Mesenchymal stem cell (in vitro differentiated cells and primary cell): Measurements from ENCODE around the gene PRTN3.

Source experiments
- DNase-seq: peaks from one replicate; pipeline ENCODE4 v3.0.0-alpha.2; 2013
- H2AFZ ChIP-seq: one replicate; pipeline ENCODE4 v1.6.1; 2013; ENCODE audit warnings: low read depth, mild to moderate bottlenecking, control low read depth, inconsistent platforms, low read length, moderate library complexity
- H2AK5ac ChIP-seq: 2 replicates; pipeline ENCODE4 v1.6.1; 2013; ENCODE audit warnings: low read length, moderate library complexity, mild to moderate bottlenecking, inconsistent platforms; ENCODE audit not compliant: severe bottlenecking
- H2BK120ac ChIP-seq: one replicate; pipeline ENCODE4 v1.6.1; 2013; ENCODE audit warnings: low read depth, mild to moderate bottlenecking, inconsistent platforms, low read length, moderate library complexity
- H2BK12ac ChIP-seq, 2 experiments: one replicate each; pipeline ENCODE4 v1.6.1; 2013; ENCODE audit warnings: inconsistent platforms in 2 of 2, low read length in 2 of 2, mild to moderate bottlenecking in 2 of 2, moderate library complexity in 2 of 2, control low read depth in 1 of 2
- H2BK15ac ChIP-seq: one replicate; pipeline ENCODE4 v1.6.1; 2013; ENCODE audit warnings: mild to moderate bottlenecking, low read depth, inconsistent platforms; ENCODE audit not compliant: poor library complexity, severe bottlenecking
- H2BK5ac ChIP-seq: 2 replicates; pipeline ENCODE4 v1.6.1; 2013; ENCODE audit warnings: low read depth, mild to moderate bottlenecking, low read length, control low read depth, inconsistent platforms; ENCODE audit not compliant: poor library complexity, severe bottlenecking
- H3K14ac ChIP-seq, 2 experiments: one replicate each; pipeline ENCODE4 v1.6.1; 2013; ENCODE audit warnings: inconsistent platforms in 2 of 2, low read length in 2 of 2, control low read depth in 1 of 2, mild to moderate bottlenecking in 1 of 2, moderate library complexity in 1 of 2
- H3K18ac ChIP-seq, 2 experiments: one replicate each; pipeline ENCODE4 v1.6.1; 2013; ENCODE audit warnings: inconsistent platforms in 2 of 2, low read length in 2 of 2, control low read depth in 1 of 2, low read depth in 1 of 2, mild to moderate bottlenecking in 1 of 2
- H3K23ac ChIP-seq, 2 experiments: one replicate each; pipeline ENCODE4 v1.6.1; 2013; ENCODE audit warnings: inconsistent platforms in 2 of 2, low read length in 2 of 2, mild to moderate bottlenecking in 2 of 2, moderate library complexity in 2 of 2, control low read depth in 1 of 2
- H3K27ac ChIP-seq: 2 replicates; pipeline ENCODE4 v1.5.1; 2013; ENCODE audit warnings: mild to moderate bottlenecking, moderate library complexity, low read length, control low read depth, inconsistent platforms; ENCODE audit not compliant: poor library complexity, severe bottlenecking
- H3K27me3 ChIP-seq, 2 experiments: 2 replicates each; pipeline versions ENCODE4 v1.6.1 to v1.7.0; 2013; ENCODE audit warnings: low read length in 2 of 2, mild to moderate bottlenecking in 2 of 2, moderate library complexity in 2 of 2, control low read depth in 1 of 2, inconsistent platforms in 1 of 2; ENCODE audit not compliant: control insufficient read depth in 1 of 2, insufficient read depth in 1 of 2
- H3K36me3 ChIP-seq, 2 experiments: 2 replicates each; pipeline versions ENCODE4 v1.6.1 to v1.7.0; 2013; ENCODE audit warnings: low read length in 2 of 2, control low read depth in 1 of 2, inconsistent platforms in 1 of 2, low read depth in 1 of 2, mild to moderate bottlenecking in 1 of 2; ENCODE audit not compliant: insufficient read depth in 2 of 2, control insufficient read depth in 1 of 2
- H3K4ac ChIP-seq, 2 experiments: one replicate each; pipeline ENCODE4 v1.6.1; 2013; ENCODE audit warnings: inconsistent platforms in 2 of 2, low read length in 2 of 2, mild to moderate bottlenecking in 2 of 2, moderate library complexity in 2 of 2, control low read depth in 1 of 2, low read depth in 1 of 2
- H3K4me1 ChIP-seq: 2 replicates; pipeline ENCODE4 v1.6.1; 2013; ENCODE audit warnings: low read depth, low read length, control low read depth; ENCODE audit not compliant: control insufficient read depth, insufficient read depth
- H3K4me2 ChIP-seq: 2 replicates; pipeline ENCODE4 v1.6.1; 2013; ENCODE audit warnings: low read length, mild to moderate bottlenecking, inconsistent platforms; ENCODE audit not compliant: poor library complexity, severe bottlenecking
- H3K4me3 ChIP-seq, 2 experiments: 2 replicates each; pipeline versions ENCODE4 v1.5.1 to v1.7.0; 2013; ENCODE audit warnings: low read length in 2 of 2, mild to moderate bottlenecking in 2 of 2, control low read depth in 1 of 2, low read depth in 1 of 2; ENCODE audit not compliant: insufficient read depth in 1 of 2
- H3K79me1 ChIP-seq: replicated peaks from 2 replicates; pipeline ENCODE4 v1.6.1; 2013; ENCODE audit warnings: mild to moderate bottlenecking, control low read depth, low read length, inconsistent platforms; ENCODE audit not compliant: poor library complexity, severe bottlenecking
- H3K9ac ChIP-seq: 2 replicates; pipeline ENCODE4 v1.7.0; 2013; ENCODE audit warnings: mild to moderate bottlenecking, low read length, moderate library complexity
- H3K9me3 ChIP-seq: 2 replicates; pipeline ENCODE4 v1.7.0; 2013; ENCODE audit warnings: mild to moderate bottlenecking, low read length; ENCODE audit not compliant: control insufficient read depth
- H4K8ac ChIP-seq: one replicate; pipeline ENCODE4 v1.6.1; 2013; ENCODE audit warnings: inconsistent platforms, mild to moderate bottlenecking, low read length, moderate library complexity
- H4K91ac ChIP-seq: one replicate; pipeline ENCODE4 v1.6.1; 2013; ENCODE audit warnings: mild to moderate bottlenecking, low read length, inconsistent platforms
- WGBS: methylation state at CpG from one replicate; pipeline ENCODE4 v1.1.7; 2013; ENCODE audit warnings: mixed read lengths; 5-methylcytosine and 5-hydroxymethylcytosine counted together

PRTN3 gene

GRCh38 chr19:814152-815078 is 26.4 kb upstream of the PRTN3 start:
- peaks cover 7% of the 10 kb centered on the region for H3K79me1 ChIP-seq
- H2BK120ac ChIP-seq, result no peak overlapping the region
- H3K23ac ChIP-seq, result no peak overlapping the region
- no peak overlapping the region for H2BK12ac ChIP-seq
- no peak overlapping the region for H2BK5ac ChIP-seq
- no peak overlapping the region for H3K27ac ChIP-seq
- no peak overlapping the region for H3K18ac ChIP-seq
- no peak overlapping the region for H3K14ac ChIP-seq
- H3K9me3 ChIP-seq, result no peaks in the 10 kb centered on the region
- no peak overlapping the region for H4K91ac ChIP-seq
- WGBS, result 96% methylated on average over 49 of the region's 49 CpGs
- DNase-seq, result no peak
- no peak overlapping the region for H2AFZ ChIP-seq
- H3K4ac ChIP-seq, result no peak overlapping the region
- H3K27me3 ChIP-seq, result no peaks in the 10 kb centered on the region
- no peak overlapping the region for H3K4me3 ChIP-seq
- H2BK15ac ChIP-seq, result no peak overlapping the region
- no peak overlapping the region for H3K4me2 ChIP-seq
- H3K4me1 ChIP-seq, result no peaks in the 10 kb centered on the region
- H2AK5ac ChIP-seq, result no peak overlapping the region
- H3K9ac ChIP-seq, result no peak overlapping the region
- H4K8ac ChIP-seq, result peak overlapping the region; percentile 40
- peaks cover 34 to 70% of the 10 kb centered on the region in 2 experiments for H3K36me3 ChIP-seq

GRCh38 chr19:815079-815774 is 25.6 kb upstream of the PRTN3 start:
- no peak overlapping the region for H2BK15ac ChIP-seq
- no peaks in the 10 kb centered on the region for H3K9me3 ChIP-seq
- H3K36me3 ChIP-seq, result peaks cover 26 to 62% of the 10 kb centered on the region in 2 experiments
- H3K23ac ChIP-seq, result no peak overlapping the region
- H4K8ac ChIP-seq, result peak overlapping the region; percentile 40
- no peak overlapping the region for H2BK12ac ChIP-seq
- H3K18ac ChIP-seq, result no peak overlapping the region
- H2AFZ ChIP-seq, result no peak overlapping the region
- DNase-seq, result no peak
- no peak overlapping the region for H4K91ac ChIP-seq
- H2BK5ac ChIP-seq, result no peak overlapping the region
- H3K14ac ChIP-seq, result no peak overlapping the region
- H3K79me1 ChIP-seq, result peaks cover 7% of the 10 kb centered on the region
- H3K4me2 ChIP-seq, result no peak overlapping the region
- H2BK120ac ChIP-seq, result no peak overlapping the region
- H3K27ac ChIP-seq, result no peak overlapping the region
- H3K4me1 ChIP-seq, result no peaks in the 10 kb centered on the region
- WGBS, result 98% methylated on average over 47 of the region's 47 CpGs
- no peak overlapping the region for H3K9ac ChIP-seq
- no peak overlapping the region for H3K4me3 ChIP-seq
- H2AK5ac ChIP-seq, result no peak overlapping the region
- H3K4ac ChIP-seq, result no peak overlapping the region
- no peaks in the 10 kb centered on the region for H3K27me3 ChIP-seq

GRCh38 chr19:815775-816499 is 24.9 kb upstream of the PRTN3 start:
- DNase-seq, result no peak
- Histone ChIP-seq H3K27me3 (no peaks in the 10 kb centered on the region), H3K4ac (no peak overlapping the region)

GRCh38 chr19:816500-816857 is 24.3 kb upstream of the PRTN3 start:
- 97% methylated on average over 2 of the region's 2 CpGs for WGBS
- Histone ChIP-seq H3K9me3 (no peaks in the 10 kb centered on the region), H3K9ac (no peak overlapping the region), H4K8ac (no peak overlapping the region), H3K4me1 (peaks cover 5% of the 10 kb centered on the region), H2BK120ac (no peak overlapping the region), H2BK5ac (no peak overlapping the region), H2BK12ac (no peak overlapping the region), H2AFZ (no peak overlapping the region), H3K27me3 (no peaks in the 10 kb centered on the region), H3K4ac (no peak overlapping the region), H3K18ac (no peak overlapping the region), H3K23ac (no peak overlapping the region), H3K14ac (no peak overlapping the region), H2BK15ac (no peak overlapping the region), H4K91ac (no peak overlapping the region), H3K27ac (no peak overlapping the region), H3K79me1 (peaks cover 7% of the 10 kb centered on the region), H2AK5ac (no peak overlapping the region), H3K36me3 (peaks cover 13 to 50% of the 10 kb centered on the region in 2 experiments), H3K4me3 (no peak overlapping the region), H3K4me2 (no peak overlapping the region)
- DNase-seq, result no peak

More at GRCh38 chr19:815775-816499, 24.9 kb upstream of the PRTN3 start:
- Histone ChIP-seq H3K4me1 (no peaks in the 10 kb centered on the region), H3K79me1 (peaks cover 7% of the 10 kb centered on the region), H3K36me3 (peaks cover 19 to 55% of the 10 kb centered on the region in 2 experiments), H2AK5ac (no peak overlapping the region), H3K14ac (no peak overlapping the region), H2AFZ (no peak overlapping the region), H3K4me3 (no peak overlapping the region), H3K9me3 (no peaks in the 10 kb centered on the region), H2BK15ac (no peak overlapping the region), H3K4me2 (no peak overlapping the region), H2BK120ac (no peak overlapping the region), H3K18ac (no peak overlapping the region), H2BK5ac (no peak overlapping the region), H4K8ac (no peak overlapping the region), H3K9ac (no peak overlapping the region), H4K91ac (no peak overlapping the region), H3K27ac (no peak overlapping the region), H3K23ac (no peak overlapping the region), H2BK12ac (no peak overlapping the region)
- WGBS, result 98% methylated on average over 13 of the region's 13 CpGs
